Stimulated activated CD8-positive, alpha-beta memory T cell treated with anti-CD3 and anti-CD28 coated beads, Interleukin-12 subunit alpha, Interleukin-12 subunit beta, amount 100 ng/mL, for 24 hours (primary cell): ENCODE results near the gene MYCBP2.
"Not testable (repeated sequence)": the region's sequence is repeated elsewhere in the genome, so short reads cannot be mapped to it uniquely, and the experiment has no call there.

ENCODE experiments used
- DNase-seq: peaks from one replicate; pipeline ENCODE4 v3.0.0-alpha.2; 2020; ENCODE audit errors: extremely low read depth

MYCBP2 gene

GRCh38 chr13:77300176-77301037, 26.5 kb downstream of the MYCBP2 start:
- DNase-seq, result no peak

DNA sequence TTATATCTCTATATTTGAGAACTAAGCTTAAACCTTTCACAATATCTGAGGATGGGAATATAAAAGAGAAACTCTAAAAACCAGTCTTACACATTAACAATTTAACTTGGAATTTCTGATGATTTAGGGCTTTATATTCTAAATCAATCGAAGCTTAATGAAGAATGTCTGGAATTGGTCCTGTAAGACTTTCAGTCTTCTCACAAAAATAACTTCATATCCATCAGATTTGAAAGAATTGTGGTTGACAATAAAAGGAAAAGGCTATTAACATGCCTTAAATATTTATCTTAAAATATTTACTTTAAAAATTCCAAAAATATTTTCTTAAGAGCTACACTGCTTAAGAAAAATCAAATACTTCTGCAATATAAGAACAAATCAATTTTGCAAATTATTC, 27.3 kb downstream of the MYCBP2 start:
- no peak for DNase-seq

DNA sequence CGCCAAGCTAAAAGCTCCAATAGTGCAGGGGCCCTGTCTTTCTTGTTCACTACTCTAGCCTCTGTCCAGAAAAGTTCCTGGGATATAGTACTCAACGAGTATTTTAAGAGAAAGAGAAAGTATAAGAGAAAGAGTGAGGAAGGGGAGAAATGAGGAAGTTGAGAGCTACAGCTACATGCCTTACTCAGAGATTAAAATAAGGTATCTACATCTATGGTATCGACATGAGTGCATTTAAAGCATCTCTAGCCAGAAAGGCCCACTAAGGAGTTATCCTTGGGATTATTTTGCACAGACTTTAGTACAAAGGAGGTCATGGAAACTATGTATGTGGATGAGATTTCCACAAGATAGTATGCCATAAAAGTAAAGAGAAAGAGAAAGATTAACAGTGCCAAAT, 28.5 kb downstream of the MYCBP2 start:
- DNase-seq, result no peak

- no peak for DNase-seq
Measured at GRCh38 chr13:77291774-77292173, 35.1 kb downstream of the MYCBP2 start.

DNA sequence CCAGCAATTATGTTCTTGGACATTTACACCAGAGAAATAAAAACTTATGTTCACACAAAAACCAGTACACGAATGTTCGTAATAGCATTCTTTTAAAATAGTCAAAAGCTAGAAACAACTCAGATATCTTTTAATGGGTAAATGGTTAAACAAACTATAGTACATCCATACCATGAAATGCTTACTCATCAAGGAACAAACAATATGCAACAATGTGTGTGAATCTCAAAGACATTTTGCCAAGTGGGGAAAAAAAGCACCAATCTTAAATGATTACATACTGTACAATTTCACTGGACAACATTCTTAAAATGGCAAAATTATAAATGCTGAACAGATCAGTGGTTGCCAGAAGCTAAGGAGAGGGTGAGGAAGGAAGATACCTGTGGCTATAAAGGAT, 36.6 kb downstream of the MYCBP2 start:
- no peak for DNase-seq

DNA sequence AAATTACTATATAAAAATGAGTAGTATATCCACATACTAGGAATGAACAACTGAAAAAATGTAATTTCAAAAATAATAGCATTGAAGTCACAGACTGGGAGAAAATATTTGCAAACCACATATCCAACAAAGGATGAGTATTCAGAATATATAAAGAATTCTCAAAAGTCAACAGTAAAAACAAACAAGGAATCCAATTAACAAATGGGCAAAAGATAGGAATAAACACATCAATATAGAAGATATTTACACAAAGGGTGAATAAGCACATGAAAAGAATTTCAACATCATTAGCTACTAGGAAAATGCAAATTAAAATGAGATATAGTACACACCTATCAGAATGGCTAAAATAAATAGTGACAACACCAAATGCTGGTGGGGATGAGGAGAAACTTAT, 37.0 kb downstream of the MYCBP2 start:
- DNase-seq, result no peak

DNA sequence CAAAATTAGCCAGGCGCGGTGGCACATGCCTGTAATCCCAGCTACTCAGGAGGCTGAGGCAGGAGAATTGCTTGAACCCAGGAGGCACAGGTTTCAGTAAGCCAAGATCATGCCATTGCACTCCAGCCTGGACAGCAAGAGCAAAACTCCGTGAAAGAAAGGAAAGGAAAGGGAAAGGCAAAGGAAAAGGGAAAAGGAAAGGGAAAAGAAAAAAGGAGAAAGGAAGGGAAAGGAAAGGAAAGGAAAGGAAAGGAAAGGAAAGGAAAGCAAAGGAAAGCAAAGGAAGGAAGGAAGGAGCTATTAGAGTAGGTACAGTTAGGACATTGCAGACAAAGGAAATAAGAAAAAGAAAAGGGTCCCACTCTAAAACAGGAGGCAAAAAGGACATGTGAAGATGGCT, 41.3 kb downstream of the MYCBP2 start:
- not testable (repeated sequence) for DNase-seq

- no peak for DNase-seq
Measured at GRCh38 chr13:77285098-77285497, 41.8 kb downstream of the MYCBP2 start.

- no peak for DNase-seq
Measured at GRCh38 chr13:77274126-77274525, 52.8 kb downstream of the MYCBP2 start.

GRCh38 chr13:77269141-77269540, 57.8 kb downstream of the MYCBP2 start:
- no peak for DNase-seq

- DNase-seq, result no peak
Measured at GRCh38 chr13:77267362-77267761, 59.5 kb downstream of the MYCBP2 start.

GRCh38 chr13:77265336-77265735, 61.6 kb downstream of the MYCBP2 start:
- no peak for DNase-seq

DNA sequence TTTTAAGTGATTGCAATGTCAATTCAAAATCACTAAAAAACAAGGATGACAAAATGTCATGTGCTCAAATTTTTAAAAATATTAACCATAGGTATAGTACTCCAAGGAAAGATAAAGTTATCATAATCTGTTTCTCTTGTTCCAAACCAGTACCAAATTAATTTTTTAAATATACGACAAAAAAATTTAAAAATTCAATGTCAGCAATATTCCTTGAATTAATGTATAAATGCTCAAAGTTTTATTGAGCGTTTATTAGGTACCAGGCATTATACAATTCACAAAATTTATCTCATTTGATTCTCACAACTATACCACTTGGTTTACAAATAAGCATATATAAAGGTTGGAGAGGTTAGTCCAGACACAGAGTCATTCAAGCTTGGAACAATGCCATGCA, 64.7 kb downstream of the MYCBP2 start:
- DNase-seq, result no peak

DNA sequence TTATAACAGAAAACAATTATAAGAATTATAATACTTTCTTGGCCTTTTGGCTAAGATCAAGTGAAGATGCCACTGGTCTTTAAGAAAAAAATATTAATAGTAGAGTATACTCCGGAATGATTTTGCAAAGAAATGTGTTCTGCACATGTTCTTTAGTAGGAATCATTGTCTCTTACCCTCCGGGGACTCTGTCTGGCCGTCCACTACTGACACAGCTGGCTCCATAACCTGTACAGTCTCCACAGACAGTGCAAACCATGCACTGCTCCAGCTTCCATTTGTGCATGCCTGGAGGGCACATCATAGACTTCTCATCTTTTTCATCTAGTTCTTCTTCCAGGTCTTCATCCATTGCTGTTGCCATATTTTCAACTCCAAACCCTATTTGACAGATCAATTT, 75.9 kb downstream of the MYCBP2 start:
- no peak for DNase-seq

- DNase-seq, result not testable (repeated sequence)
Measured at GRCh38 chr13:77245224-77245623, 81.7 kb downstream of the MYCBP2 start.

DNA sequence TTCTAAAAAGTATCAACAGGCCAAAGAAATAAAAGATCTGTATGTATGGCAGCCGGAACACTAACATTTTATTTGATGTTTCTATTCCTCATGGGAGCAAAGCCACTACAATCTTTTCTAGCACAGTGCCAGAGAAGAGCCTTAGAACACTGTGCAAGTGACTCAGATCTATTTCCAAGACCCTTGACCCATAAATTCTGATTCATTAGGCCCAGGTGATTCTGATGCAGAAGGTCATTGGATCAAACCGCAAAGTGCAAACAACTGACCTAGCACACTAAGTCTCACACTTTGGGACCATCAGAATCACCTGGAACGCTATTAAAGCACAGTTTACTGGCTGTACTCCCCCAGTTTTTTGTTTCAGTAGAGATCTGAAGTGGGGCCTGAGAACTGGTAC, 87.6 kb downstream of the MYCBP2 start:
- DNase-seq, result no peak

DNA sequence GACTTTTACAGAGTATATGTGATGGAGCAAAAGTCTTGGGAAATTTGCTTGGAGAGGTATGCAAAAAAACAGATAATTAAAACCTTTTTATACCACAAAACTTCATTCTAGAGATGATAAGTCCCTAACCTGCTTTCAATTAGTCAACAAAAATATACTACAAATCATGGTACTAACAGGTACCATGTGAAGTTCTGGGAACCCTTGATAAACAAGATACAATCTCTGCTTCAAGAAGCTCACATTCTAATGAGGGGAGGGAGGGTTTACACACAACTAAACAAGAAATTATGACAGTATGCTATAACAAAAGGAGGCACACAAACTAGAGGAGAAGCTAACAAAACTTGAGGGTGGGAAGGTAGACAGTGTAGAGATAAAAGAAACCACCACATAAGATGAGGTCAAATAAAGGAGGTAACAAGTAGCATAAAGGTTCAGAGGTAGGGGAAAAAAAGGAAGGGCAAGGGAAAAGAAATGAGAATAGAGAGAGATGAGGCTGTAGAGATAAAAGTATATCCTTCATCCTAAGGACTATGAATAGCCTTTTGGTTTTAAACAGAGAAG, 91.4 kb downstream of the MYCBP2 start:
- DNase-seq, result no peak

- no peak for DNase-seq
Measured at GRCh38 chr13:77233159-77233558, 93.7 kb downstream of the MYCBP2 start.

DNA sequence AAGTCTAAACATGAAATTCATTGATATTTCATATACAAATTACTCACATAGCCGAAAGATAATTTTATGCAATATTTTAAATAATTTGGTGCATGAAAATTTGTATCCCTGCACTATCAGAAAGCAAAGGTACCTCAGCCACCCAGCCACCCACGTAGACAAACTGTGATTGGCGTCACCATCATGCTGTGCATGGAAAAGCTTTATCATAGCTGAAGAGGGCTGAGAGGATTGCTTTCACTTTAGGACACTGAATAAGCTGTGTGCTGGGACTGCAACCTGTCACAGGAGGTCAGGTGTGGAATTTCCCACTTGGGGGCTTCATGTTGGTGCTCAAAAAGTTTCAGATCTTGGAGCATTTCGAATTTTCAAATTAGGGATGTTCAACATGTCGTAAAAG, 96.3 kb downstream of the MYCBP2 start:
- DNase-seq, result no peak

DNA sequence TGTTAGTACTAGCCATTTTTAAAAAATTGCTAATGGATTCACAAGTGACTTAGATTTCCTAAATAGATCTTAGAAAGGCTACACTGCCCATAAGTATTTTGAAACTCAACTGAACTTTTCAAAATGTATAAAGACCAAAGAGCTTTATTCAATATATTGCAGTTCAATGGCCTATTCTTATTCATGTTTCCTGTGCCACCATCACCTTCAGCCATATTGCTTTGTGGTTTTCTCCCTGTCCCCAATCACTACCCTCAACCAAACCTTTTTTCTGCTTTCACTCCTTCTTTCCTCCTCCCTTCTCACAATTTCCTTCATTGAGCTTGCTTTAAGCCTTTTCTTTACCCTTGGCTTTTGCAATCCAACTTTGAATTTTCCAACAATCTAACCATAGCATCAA, 100.9 kb downstream of the MYCBP2 start:
- DNase-seq, result no peak

GRCh38 chr13:77222909-77223308, 104.0 kb downstream of the MYCBP2 start:
- DNase-seq, result no peak

DNA sequence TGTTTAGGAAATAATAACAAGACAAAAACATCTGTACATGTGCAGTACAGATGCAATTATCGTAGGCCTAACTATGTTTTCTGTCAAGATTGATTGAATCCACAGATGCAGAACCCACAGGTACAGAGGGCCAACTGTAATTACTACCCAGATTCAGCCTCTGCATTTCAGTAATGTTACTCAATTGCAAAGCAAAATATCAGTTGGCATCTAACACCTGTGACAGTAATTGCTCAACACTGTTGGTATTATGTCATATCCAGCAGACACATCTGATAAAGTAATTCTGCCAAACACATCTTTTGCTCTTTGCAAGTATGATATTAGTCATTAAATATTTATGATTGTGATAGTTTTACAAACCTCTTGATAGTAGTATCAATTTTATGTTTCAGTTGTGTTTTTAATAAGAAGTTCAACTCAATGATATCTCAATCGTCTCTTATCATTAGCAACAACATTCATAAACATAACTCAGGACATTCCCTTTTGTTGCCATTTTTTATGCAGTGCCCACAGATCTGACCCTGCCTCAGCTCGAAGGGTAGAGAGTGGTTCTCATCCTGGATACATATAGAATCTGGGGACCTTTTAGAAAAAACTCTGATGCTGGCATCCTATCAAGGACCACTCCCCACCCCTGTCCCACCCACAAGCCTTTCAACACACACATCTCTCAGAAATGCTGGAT, 104.7 kb downstream of the MYCBP2 start:
- no peak for DNase-seq

GRCh38 chr13:77219401-77219800, 107.5 kb downstream of the MYCBP2 start:
- DNase-seq, result no peak
